ENCODE data around the gene PDZK1IP1.

- no peak for TF ChIP-seq CTCF (IDR thresholded peaks at IDR 0.05; ENCODE audit: extremely low read depth in 1 of 2, insufficient read depth in 1 of 2, low read depth in 1 of 2, low read length in 2 of 2)
- TF ChIP-seq EZH2 (IDR thresholded peaks at IDR 0.05; ENCODE audit: borderline replicate concordance, low read depth, low read length, severe bottlenecking), result no peak
- no peak for TF ChIP-seq JUN (IDR thresholded peaks at IDR 0.05; ENCODE audit: borderline replicate concordance, insufficient read depth, insufficient read length, low read depth)
- TF ChIP-seq MAX (IDR thresholded peaks at IDR 0.05; ENCODE audit: insufficient read depth, insufficient read length), result no peak
- TF ChIP-seq FOS (IDR thresholded peaks at IDR 0.05; ENCODE audit: borderline replicate concordance, insufficient read depth, low read length), result no peak
Measured at GRCh38 chr1:47180603-47181094, 9.2 kb downstream of the PDZK1IP1 start.
